ENCODE data around the gene NFKBIL1. TPM values are rescaled to one million over a fixed set of nuclear protein-coding genes. Genes with fewer than 3 reads are reported as not detected.
"Not testable (repeated sequence)": the region's sequence is repeated elsewhere in the genome, so short reads cannot be mapped to it uniquely, and the experiment has no call there.

Gene NFKBIL1
- total RNA-seq, 1 experiment from 2014 or later: 17.8 TPM

GRCh38 chr6:31588871-31589650, 41.7 kb downstream of the NFKBIL1 start:
- in situ Hi-C loops (cut with HindIII; ENCODE audit: low pct_unique_long_range_greater_than_20kb, low sequenced_read_pairs): no loop called here
- DNase-seq (ENCODE audit: low read depth, low spot score): peak; percentile 15

DNA sequence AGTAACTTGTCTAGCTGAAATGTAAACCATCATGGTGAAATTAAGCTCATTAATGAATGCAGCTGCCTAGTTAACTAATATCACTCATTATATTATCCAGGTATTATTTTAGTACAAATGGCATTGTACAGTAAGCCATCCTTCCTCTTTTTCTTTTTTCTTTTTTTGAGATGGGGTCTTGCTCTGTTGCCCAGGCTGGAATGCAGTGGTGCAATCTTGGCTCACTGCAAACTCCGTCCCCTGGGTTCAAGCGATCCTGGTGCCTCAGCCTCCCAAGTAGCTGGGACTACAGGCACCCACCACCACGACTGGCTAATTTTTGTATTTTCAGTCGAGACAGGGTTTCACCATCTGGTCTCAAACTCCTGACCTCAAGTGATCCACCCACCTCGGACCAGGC, 43.3 kb downstream of the NFKBIL1 start:
- DNase-seq (ENCODE audit: low read depth, low spot score); in situ Hi-C loops (cut with HindIII; ENCODE audit: low pct_unique_long_range_greater_than_20kb, low sequenced_read_pairs): not testable (repeated sequence)

- no peak for DNase-seq (ENCODE audit: low read depth, low spot score)
- in situ Hi-C loops (cut with HindIII; ENCODE audit: low pct_unique_long_range_greater_than_20kb, low sequenced_read_pairs): no loop called here
Observed at GRCh38 chr6:31592396-31592771, 45.0 kb downstream of the NFKBIL1 start.

- peak; percentile 68 for DNase-seq (ENCODE audit: low read depth, low spot score)
- in situ Hi-C loops (cut with HindIII; ENCODE audit: low pct_unique_long_range_greater_than_20kb, low sequenced_read_pairs): no loop called here
Observed at GRCh38 chr6:31597006-31597405, 49.6 kb downstream of the NFKBIL1 start.

DNA sequence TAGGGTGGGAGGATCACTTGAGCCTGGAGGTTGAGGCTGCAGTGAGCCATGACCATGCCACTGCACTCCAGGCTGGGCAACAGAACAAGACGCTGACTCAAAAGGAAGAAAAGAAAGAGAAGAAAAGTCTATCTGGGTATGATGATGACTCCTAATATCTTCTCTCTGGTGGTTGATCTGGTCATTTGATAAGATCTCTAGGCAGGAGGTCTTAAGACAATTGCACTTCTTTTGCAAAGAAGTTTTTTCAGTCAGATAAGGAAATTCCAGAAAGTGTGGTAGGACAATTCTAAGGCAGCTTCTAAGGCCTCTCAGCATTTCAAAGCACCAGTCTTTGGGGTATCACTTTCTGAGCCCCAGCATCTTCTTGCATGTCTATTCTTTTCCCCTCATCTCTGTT, 59.9 kb downstream of the NFKBIL1 start:
- in situ Hi-C loops (cut with HindIII; ENCODE audit: low pct_unique_long_range_greater_than_20kb, low sequenced_read_pairs): no loop called here

More for the DNA sequence above, 59.9 kb downstream of the NFKBIL1 start:
- DNase-seq (ENCODE audit: low read depth, low spot score): no peak

Small RNA genes within 50 kb of the gene (small RNA-seq; reads per million reads assigned to genes)
- gene AL663061.1 (0 reads per million in 2 experiments), gene SNORD117 (52.7 to 646 reads per million in 2 experiments), gene SNORD84 (0 reads per million in 2 experiments)

Other genes starting within 250 kb of the NFKBIL1 start
- 179 and 192 TPM in 2 replicates for gene HLA-B, start 190.4 kb upstream of the NFKBIL1 start, total RNA-seq (2014; rRNA removed; shearing (Covaris generic))
- gene MICA, start 144.0 kb upstream of the NFKBIL1 start, total RNA-seq (2014; rRNA removed; shearing (Covaris generic)): 71.5 and 77.4 TPM in 2 replicates
- 4.9 and 7.0 TPM in 2 replicates for gene MICB, start 49.5 kb upstream of the NFKBIL1 start, total RNA-seq (2014; rRNA removed; shearing (Covaris generic))
- gene MCCD1, start 18.6 kb upstream of the NFKBIL1 start, total RNA-seq (2014; rRNA removed; shearing (Covaris generic)): not detected in 2 replicates
- gene DDX39B, start 5.6 kb upstream of the NFKBIL1 start, total RNA-seq (2014; rRNA removed; shearing (Covaris generic)): 384 and 391 TPM in 2 replicates
- 0.32 and 0.45 TPM in 2 replicates for gene ATP6V1G2, start 1.0 kb upstream of the NFKBIL1 start, total RNA-seq (2014; rRNA removed; shearing (Covaris generic))
- not detected in 2 replicates for gene LTA, start 24.7 kb downstream of the NFKBIL1 start, total RNA-seq (2014; rRNA removed; shearing (Covaris generic))
- not detected in 2 replicates for gene TNF, start 28.0 kb downstream of the NFKBIL1 start, total RNA-seq (2014; rRNA removed; shearing (Covaris generic))
- not detected in 2 replicates for gene LTB, start 34.8 kb downstream of the NFKBIL1 start, total RNA-seq (2014; rRNA removed; shearing (Covaris generic))
- not detected in 2 replicates for gene LST1, start 38.7 kb downstream of the NFKBIL1 start, total RNA-seq (2014; rRNA removed; shearing (Covaris generic))
- gene NCR3, start 45.4 kb downstream of the NFKBIL1 start, total RNA-seq (2014; rRNA removed; shearing (Covaris generic)): not detected in 2 replicates
- not detected in 2 replicates for gene AIF1, start 67.6 kb downstream of the NFKBIL1 start, total RNA-seq (2014; rRNA removed; shearing (Covaris generic))
- 32.0 and 48.6 TPM in 2 replicates for gene PRRC2A, start 73.1 kb downstream of the NFKBIL1 start, total RNA-seq (2014; rRNA removed; shearing (Covaris generic))
- 110 and 149 TPM in 2 replicates for gene BAG6, start 105.1 kb downstream of the NFKBIL1 start, total RNA-seq (2014; rRNA removed; shearing (Covaris generic))
- gene APOM, start 108.3 kb downstream of the NFKBIL1 start, total RNA-seq (2014; rRNA removed; shearing (Covaris generic)): 0.42 and 0.43 TPM in 2 replicates
- 24.5 and 25.6 TPM in 2 replicates for gene C6orf47, start 113.2 kb downstream of the NFKBIL1 start, total RNA-seq (2014; rRNA removed; shearing (Covaris generic))
- 17.8 and 18.5 TPM in 2 replicates for gene GPANK1, start 117.4 kb downstream of the NFKBIL1 start, total RNA-seq (2014; rRNA removed; shearing (Covaris generic))
- gene CSNK2B, start 118.5 kb downstream of the NFKBIL1 start, total RNA-seq (2014; rRNA removed; shearing (Covaris generic)): 213 and 226 TPM in 2 replicates
- 0.85 and 0.87 TPM in 2 replicates for gene LY6G5B, start 122.4 kb downstream of the NFKBIL1 start, total RNA-seq (2014; rRNA removed; shearing (Covaris generic))
- gene LY6G5C, start 133.5 kb downstream of the NFKBIL1 start, total RNA-seq (2014; rRNA removed; shearing (Covaris generic)): 0.48 TPM in 1 of 2 replicates, not detected in the other
- gene ABHD16A, start 155.7 kb downstream of the NFKBIL1 start, total RNA-seq (2014; rRNA removed; shearing (Covaris generic)): 53.0 and 55.0 TPM in 2 replicates
- not detected in 2 replicates for gene LY6G6F, start 159.3 kb downstream of the NFKBIL1 start, total RNA-seq (2014; rRNA removed; shearing (Covaris generic))
- not detected in 2 replicates for gene LY6G6D, start 167.7 kb downstream of the NFKBIL1 start, total RNA-seq (2014; rRNA removed; shearing (Covaris generic))
- not detected in 2 replicates for gene LY6G6C, start 174.1 kb downstream of the NFKBIL1 start, total RNA-seq (2014; rRNA removed; shearing (Covaris generic))
- not detected in 2 replicates for gene MPIG6B, start 175.8 kb downstream of the NFKBIL1 start, total RNA-seq (2014; rRNA removed; shearing (Covaris generic))
- gene DDAH2, start 181.7 kb downstream of the NFKBIL1 start, total RNA-seq (2014; rRNA removed; shearing (Covaris generic)): 4.6 and 4.7 TPM in 2 replicates
- 466 and 467 TPM in 2 replicates for gene CLIC1, start 188.9 kb downstream of the NFKBIL1 start, total RNA-seq (2014; rRNA removed; shearing (Covaris generic))
- 16.1 and 17.5 TPM in 2 replicates for gene MSH5, start 192.4 kb downstream of the NFKBIL1 start, total RNA-seq (2014; rRNA removed; shearing (Covaris generic))
- gene SAPCD1, start 215.0 kb downstream of the NFKBIL1 start, total RNA-seq (2014; rRNA removed; shearing (Covaris generic)): 1.1 and 1.7 TPM in 2 replicates
- not detected in 2 replicates for gene VWA7, start 229.7 kb downstream of the NFKBIL1 start, total RNA-seq (2014; rRNA removed; shearing (Covaris generic))
- 38.9 and 53.0 TPM in 2 replicates for gene VARS1, start 248.1 kb downstream of the NFKBIL1 start, total RNA-seq (2014; rRNA removed; shearing (Covaris generic))